ENCODE measurements around the gene INHBC. TPM values are rescaled to one million over a fixed set of nuclear protein-coding genes. Genes with fewer than 3 reads are reported as not detected.
"Not testable (repeated sequence)": the region's sequence is repeated elsewhere in the genome, so short reads cannot be mapped to it uniquely, and the experiment has no call there.

Gene INHBC
- total RNA-seq, 2 experiments from 2014 or later = 0.36 TPM; not detected in 1

GRCh38 chr12:57401165-57401564, 33.4 kb upstream of the INHBC start:
- H2AFZ ChIP-seq (ENCODE audit: low read length) = no peak overlapping the region
- H3K27ac ChIP-seq (ENCODE audit: low read depth, low read length, poor library complexity, severe bottlenecking) = no peak overlapping the region
- TF ChIP-seq, protein P1, sequence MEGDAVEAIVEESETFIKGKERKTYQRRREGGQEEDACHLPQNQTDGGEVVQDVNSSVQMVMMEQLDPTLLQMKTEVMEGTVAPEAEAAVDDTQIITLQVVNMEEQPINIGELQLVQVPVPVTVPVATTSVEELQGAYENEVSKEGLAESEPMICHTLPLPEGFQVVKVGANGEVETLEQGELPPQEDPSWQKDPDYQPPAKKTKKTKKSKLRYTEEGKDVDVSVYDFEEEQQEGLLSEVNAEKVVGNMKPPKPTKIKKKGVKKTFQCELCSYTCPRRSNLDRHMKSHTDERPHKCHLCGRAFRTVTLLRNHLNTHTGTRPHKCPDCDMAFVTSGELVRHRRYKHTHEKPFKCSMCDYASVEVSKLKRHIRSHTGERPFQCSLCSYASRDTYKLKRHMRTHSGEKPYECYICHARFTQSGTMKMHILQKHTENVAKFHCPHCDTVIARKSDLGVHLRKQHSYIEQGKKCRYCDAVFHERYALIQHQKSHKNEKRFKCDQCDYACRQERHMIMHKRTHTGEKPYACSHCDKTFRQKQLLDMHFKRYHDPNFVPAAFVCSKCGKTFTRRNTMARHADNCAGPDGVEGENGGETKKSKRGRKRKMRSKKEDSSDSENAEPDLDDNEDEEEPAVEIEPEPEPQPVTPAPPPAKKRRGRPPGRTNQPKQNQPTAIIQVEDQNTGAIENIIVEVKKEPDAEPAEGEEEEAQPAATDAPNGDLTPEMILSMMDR (conservative IDR thresholded peaks at IDR 0.05; ENCODE audit: low read length) = no peak
- no peak for TF ChIP-seq EZH2phosphoT487 (IDR thresholded peaks at IDR 0.05; ENCODE audit: borderline replicate concordance, low read depth, low read length)
- no peaks in the 10 kb centered on the region for H4K20me1 ChIP-seq (ENCODE audit: insufficient read depth, low read length)
- no peak for DNase-seq (ENCODE audit: low spot score)
- no peaks in the 10 kb centered on the region for H3K4me1 ChIP-seq (ENCODE audit: insufficient read depth, low read length, poor library complexity, severe bottlenecking)
- ChIA-PET CTCF (ENCODE audit: unreplicated experiment) (interaction anchor here (0.8 kb wide), 1 partner anchor 10 kb away, joined by 3 read pairs; no protein-coding TSS in a partner anchor), POLR2A (interaction anchor here (0.7 to 1.8 kb wide), 5 partner anchors 9 to 333 kb away, joined by 3 to 7 read pairs (median 6); no protein-coding TSS in a partner anchor)
- no peak overlapping the region for H3K4me2 ChIP-seq (ENCODE audit: low read length)
- H3K9me2 ChIP-seq (ENCODE audit: insufficient read depth, low read length) = no peaks in the 10 kb centered on the region
- H3K9me3 ChIP-seq (ENCODE audit: low read length) = no peaks in the 10 kb centered on the region
- BruUV-seq (replicated peaks) = no TSS peak
- H3K36me3 ChIP-seq (ENCODE audit: insufficient read depth, low read length) = no peaks in the 10 kb centered on the region
- intact Hi-C loops (cut with micrococcal nuclease; ENCODE audit: unreplicated experiment) = no loop called here
- H3K4me3 ChIP-seq (ENCODE audit: low read depth, low read length, poor library complexity, severe bottlenecking) = no peak overlapping the region
- no peaks in the 10 kb centered on the region for H3K79me2 ChIP-seq (ENCODE audit: insufficient read depth, low read depth, low read length)

- intact Hi-C loops (cut with micrococcal nuclease; ENCODE audit: unreplicated experiment); H3K27ac ChIP-seq (ENCODE audit: low read depth, low read length, poor library complexity, severe bottlenecking); H3K9me3 ChIP-seq (ENCODE audit: low read length); BruUV-seq (replicated peaks); H3K4me2 ChIP-seq (ENCODE audit: low read length); DNase-seq (ENCODE audit: low spot score); H2AFZ ChIP-seq (ENCODE audit: low read length); H3K79me2 ChIP-seq (ENCODE audit: insufficient read depth, low read depth, low read length); H3K4me3 ChIP-seq (ENCODE audit: low read depth, low read length, poor library complexity, severe bottlenecking); H4K20me1 ChIP-seq (ENCODE audit: insufficient read depth, low read length); CTCF ChIA-PET (ENCODE audit: unreplicated experiment); H3K9me2 ChIP-seq (ENCODE audit: insufficient read depth, low read length); H3K4me1 ChIP-seq (ENCODE audit: insufficient read depth, low read length, poor library complexity, severe bottlenecking); H3K36me3 ChIP-seq (ENCODE audit: insufficient read depth, low read length): not testable (repeated sequence)
- POLR2A ChIA-PET = interaction anchor here (1.0 to 1.8 kb wide), 4 partner anchors 9 to 18 kb away, joined by 3 to 7 read pairs (median 6); no protein-coding TSS in a partner anchor
Observed at GRCh38 chr12:57402156-57402555, 32.4 kb upstream of the INHBC start.

DNA sequence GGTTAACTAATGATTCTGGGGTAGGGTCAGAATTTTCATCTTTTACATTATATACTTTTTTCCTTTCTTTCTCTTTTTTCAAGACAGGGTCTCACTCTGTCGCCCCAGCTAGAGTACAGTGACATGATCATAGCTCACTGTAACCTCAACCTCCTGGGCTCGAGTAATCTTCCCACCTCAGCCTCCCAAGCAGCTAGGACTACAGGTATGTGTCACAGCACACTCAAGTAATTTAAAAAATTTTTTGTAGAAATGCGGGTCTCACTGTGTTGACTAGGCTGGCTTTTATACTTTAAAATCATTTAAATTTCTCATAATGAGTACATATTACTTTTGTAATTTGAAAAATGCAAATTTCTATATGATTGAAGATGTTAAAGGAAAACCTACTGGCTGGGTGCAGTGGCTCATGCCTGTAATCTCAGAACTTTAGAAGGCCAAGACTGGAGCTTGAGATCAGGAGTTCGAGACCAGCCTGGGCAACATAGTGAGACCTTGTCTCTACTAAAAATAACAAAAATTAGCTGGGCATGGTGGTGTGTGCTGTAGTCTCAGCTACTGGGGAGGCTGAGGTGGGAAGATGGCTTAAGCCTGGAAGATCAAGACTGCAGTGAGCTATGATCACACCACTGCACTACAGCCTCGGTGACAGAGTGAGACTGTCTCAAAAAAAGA, 29.5 kb upstream of the INHBC start:
- no TSS peak for BruUV-seq (replicated peaks)
- TF ChIP-seq, protein P1 (conservative IDR thresholded peaks at IDR 0.05; ENCODE audit: low read length) = no peak
- no peak for TF ChIP-seq EZH2phosphoT487 (IDR thresholded peaks at IDR 0.05; ENCODE audit: borderline replicate concordance, low read depth, low read length)
- H3K36me3 ChIP-seq (ENCODE audit: insufficient read depth, low read length) = no peaks in the 10 kb centered on the region
- CTCF ChIA-PET (ENCODE audit: unreplicated experiment) = no interaction called here
- no peaks in the 10 kb centered on the region for H3K9me2 ChIP-seq (ENCODE audit: insufficient read depth, low read length)
- no peak overlapping the region for H2AFZ ChIP-seq (ENCODE audit: low read length)
- POLR2A ChIA-PET = interaction anchor here (0.9 to 1.0 kb wide), 2 partner anchors 16 to 17 kb away, joined by 3 to 5 read pairs; no protein-coding TSS in a partner anchor
- H3K4me3 ChIP-seq (ENCODE audit: low read depth, low read length, poor library complexity, severe bottlenecking) = no peak overlapping the region
- no peak overlapping the region for H3K4me2 ChIP-seq (ENCODE audit: low read length)
- peaks cover 11% of the 10 kb centered on the region; the same call in 1 of the 2 replicates for H3K79me2 ChIP-seq (ENCODE audit: insufficient read depth, low read depth, low read length)
- no peaks in the 10 kb centered on the region for H3K4me1 ChIP-seq (ENCODE audit: insufficient read depth, low read length, poor library complexity, severe bottlenecking)
- H3K27ac ChIP-seq (ENCODE audit: low read depth, low read length, poor library complexity, severe bottlenecking) = no peak overlapping the region
- DNase-seq (ENCODE audit: low spot score) = no peak
- intact Hi-C loops (cut with micrococcal nuclease; ENCODE audit: unreplicated experiment) = no loop called here
- no peaks in the 10 kb centered on the region for H3K9me3 ChIP-seq (ENCODE audit: low read length)
- no peaks in the 10 kb centered on the region for H4K20me1 ChIP-seq (ENCODE audit: insufficient read depth, low read length)

All from OCI-LY7 (cell line).